Loucy (cell line): Measurements from ENCODE around the gene CELF5.

ENCODE experiments used
- EZH2phosphoT487 ChIP-seq: fragments of 200-600 bp; IDR thresholded peaks from 2 replicates; pipeline ENCODE4 v1.6.1; 2018; ENCODE audit warnings: antibody characterized with exemption, mild to moderate bottlenecking, moderate library complexity, borderline replicate concordance
- TF ChIP-seq, protein P1 (sequence below): fragments of 200-600 bp; sonication (generic); conservative IDR thresholded peaks from 2 replicates; pipeline ENCODE4 v1.5.1; 2014; ENCODE audit warnings: mild to moderate bottlenecking, antibody characterized with exemption, low read length

DNA sequence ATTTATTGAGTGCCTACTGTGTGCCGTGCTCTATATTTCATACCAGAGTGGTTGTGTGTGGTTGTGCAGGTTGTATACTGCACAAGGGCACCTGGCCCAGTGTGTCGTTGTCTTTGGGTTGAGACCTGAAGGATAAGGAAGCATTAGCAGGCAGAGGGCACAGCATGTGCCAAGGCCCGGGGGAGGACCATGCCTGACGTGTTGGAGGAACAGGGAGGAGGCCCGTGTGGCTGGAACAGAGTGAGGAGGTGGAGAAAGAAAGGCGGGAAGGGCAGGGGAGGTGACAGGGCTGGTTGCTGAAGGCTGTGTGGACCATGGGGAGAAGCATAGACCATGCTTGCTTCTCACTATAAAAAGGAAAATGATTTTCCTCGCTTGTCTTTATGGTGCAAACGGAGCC is 26.8 kb downstream of the CELF5 start:
- TF ChIP-seq, protein P1, sequence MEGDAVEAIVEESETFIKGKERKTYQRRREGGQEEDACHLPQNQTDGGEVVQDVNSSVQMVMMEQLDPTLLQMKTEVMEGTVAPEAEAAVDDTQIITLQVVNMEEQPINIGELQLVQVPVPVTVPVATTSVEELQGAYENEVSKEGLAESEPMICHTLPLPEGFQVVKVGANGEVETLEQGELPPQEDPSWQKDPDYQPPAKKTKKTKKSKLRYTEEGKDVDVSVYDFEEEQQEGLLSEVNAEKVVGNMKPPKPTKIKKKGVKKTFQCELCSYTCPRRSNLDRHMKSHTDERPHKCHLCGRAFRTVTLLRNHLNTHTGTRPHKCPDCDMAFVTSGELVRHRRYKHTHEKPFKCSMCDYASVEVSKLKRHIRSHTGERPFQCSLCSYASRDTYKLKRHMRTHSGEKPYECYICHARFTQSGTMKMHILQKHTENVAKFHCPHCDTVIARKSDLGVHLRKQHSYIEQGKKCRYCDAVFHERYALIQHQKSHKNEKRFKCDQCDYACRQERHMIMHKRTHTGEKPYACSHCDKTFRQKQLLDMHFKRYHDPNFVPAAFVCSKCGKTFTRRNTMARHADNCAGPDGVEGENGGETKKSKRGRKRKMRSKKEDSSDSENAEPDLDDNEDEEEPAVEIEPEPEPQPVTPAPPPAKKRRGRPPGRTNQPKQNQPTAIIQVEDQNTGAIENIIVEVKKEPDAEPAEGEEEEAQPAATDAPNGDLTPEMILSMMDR, result no peak
- TF ChIP-seq EZH2phosphoT487, result no peak
